Stimulated activated effector memory CD8-positive, alpha-beta T cell treated with anti-CD3 and anti-CD28 coated beads, Interleukin-12 subunit alpha, Interleukin-12 subunit beta, amount 100 ng/mL, for 72 hours (primary cell): Measurements from ENCODE around the gene CABCOCO1.
"Not testable (repeated sequence)": the region's sequence is repeated elsewhere in the genome, so short reads cannot be mapped to it uniquely, and the experiment has no call there.

ENCODE experiments used
- ATAC-seq: fragments of 150-1000 bp; cut with Tn5 transposase; 2 replicates; pipeline ENCODE4 v1.10.0; 2021
- DNase-seq, 2 donors: peaks; one replicate each; pipeline ENCODE4 v3.0.0; 2021 to 2022; ENCODE audit warnings: low spot score in 2 of 2
- H3K27ac Mint-ChIP-seq: one replicate; pipeline ENCODE4 v1.8.0; 2022; ENCODE audit warnings: mild to moderate bottlenecking, mixed read lengths
- H3K36me3 Mint-ChIP-seq: one replicate; pipeline ENCODE4 v1.8.0; 2022; ENCODE audit warnings: mild to moderate bottlenecking, mixed read lengths
- H3K4me1 Mint-ChIP-seq: one replicate; pipeline ENCODE4 v1.8.0; 2022; ENCODE audit warnings: mixed read lengths
- H3K4me3 Mint-ChIP-seq: one replicate; pipeline ENCODE4 v1.8.0; 2022; ENCODE audit warnings: mild to moderate bottlenecking, mixed read lengths
- H3K9me3 Mint-ChIP-seq: one replicate; pipeline ENCODE4 v1.8.0; 2022; ENCODE audit warnings: mixed read lengths

The CABCOCO1 gene

DNA sequence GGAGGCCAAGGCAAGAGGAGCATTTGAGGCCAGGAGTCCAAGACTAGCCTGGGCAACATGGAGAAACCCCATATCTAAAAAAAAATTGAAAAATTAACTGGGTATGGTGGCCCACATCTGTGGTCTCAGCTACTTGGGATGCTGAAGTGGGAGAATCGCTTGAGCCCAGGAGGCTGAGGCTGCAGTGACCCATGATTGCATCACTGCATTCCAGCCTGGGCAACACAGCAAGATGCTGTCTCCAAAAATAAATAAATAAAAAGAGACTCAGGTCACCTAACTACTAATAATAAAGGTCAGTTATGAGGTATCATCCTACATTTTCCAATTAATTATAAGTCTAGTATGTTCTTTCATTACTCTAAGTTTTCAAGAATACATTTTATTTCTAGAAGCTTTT is 20.6 kb downstream of the CABCOCO1 start:
- Mint-ChIP-seq H3K36me3 (no peaks in the 10 kb centered on the region), H3K4me1 (no peaks in the 10 kb centered on the region), H3K4me3 (no peak overlapping the region), H3K9me3 (no peaks in the 10 kb centered on the region), H3K27ac (no peak overlapping the region)
- ATAC-seq (no peak), DNase-seq (no peak)

DNA sequence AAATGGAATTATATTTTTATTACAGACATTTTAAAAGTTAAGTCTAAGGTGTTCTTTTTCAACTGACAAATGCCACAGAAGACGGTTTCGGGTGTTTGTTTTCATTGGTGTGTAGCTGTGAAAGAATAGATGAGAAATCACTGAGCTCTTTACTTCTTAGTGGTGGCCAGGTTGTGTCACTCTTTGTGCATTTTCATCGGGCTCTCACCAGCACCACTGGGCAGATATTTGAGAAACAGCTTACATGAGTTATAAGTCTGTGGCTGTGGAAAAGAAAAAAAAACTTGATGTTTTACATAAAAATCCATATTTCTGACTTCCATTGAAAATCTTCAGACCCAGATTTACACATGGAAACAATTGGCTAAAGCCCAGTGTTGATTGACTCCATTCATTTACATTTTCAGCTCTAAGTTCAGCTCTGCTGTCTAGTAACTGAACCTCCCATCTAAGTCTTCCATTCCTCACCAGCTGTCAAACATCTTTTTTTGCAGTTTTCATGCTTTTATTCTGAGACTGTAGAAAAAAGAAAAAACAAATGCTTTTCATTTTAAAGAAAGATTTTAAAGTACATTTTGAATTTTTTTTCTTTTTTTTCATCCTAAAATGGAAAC is 22.3 kb downstream of the CABCOCO1 start:
- DNase-seq: no peak
- Mint-ChIP-seq H3K36me3 (no peaks in the 10 kb centered on the region), H3K9me3 (no peaks in the 10 kb centered on the region), H3K4me1 (no peaks in the 10 kb centered on the region), H3K27ac (no peak overlapping the region), H3K4me3 (no peak overlapping the region)
- no peak for ATAC-seq

DNA sequence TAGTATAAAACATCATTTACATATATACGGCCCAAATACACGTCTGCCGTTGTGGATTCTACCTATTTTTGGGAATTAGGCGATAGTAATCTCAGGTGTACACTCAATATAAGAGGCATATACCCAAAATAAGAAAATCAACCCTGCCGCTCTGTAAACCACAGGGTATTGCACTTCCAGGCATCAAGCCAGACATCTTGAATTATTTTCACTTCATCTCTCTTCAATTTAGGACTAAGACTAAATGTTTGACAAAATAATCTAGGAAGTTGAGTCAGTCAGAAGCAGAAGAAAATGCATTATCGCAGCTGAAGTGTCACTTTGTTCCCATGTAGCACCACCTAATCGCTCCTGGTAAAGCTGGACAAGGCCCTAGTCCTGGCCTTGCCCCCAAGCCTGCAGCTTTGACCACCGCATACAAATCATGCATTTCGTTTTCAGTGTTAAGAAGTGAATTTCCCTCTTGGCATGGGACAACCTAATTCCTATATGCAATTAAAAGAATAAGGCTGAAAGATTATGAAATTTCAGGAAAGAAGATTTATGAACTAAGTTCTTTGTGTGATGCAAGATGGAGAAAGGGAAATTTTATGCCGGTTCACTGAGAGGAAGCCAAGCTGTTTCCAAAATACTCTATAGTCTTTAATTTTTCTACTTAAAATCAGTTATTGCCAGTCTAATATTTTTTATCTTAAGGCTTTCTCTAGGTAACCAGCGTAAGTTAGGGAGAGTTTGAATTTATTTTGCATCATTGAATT is 26.0 kb downstream of the CABCOCO1 start:
- no peak overlapping the region for H3K4me3 Mint-ChIP-seq
- ATAC-seq (no peak), DNase-seq (no peak)
- H3K36me3 Mint-ChIP-seq: no peaks in the 10 kb centered on the region
- no peaks in the 10 kb centered on the region for H3K4me1 Mint-ChIP-seq
- no peak overlapping the region for H3K27ac Mint-ChIP-seq
- no peaks in the 10 kb centered on the region for H3K9me3 Mint-ChIP-seq

DNA sequence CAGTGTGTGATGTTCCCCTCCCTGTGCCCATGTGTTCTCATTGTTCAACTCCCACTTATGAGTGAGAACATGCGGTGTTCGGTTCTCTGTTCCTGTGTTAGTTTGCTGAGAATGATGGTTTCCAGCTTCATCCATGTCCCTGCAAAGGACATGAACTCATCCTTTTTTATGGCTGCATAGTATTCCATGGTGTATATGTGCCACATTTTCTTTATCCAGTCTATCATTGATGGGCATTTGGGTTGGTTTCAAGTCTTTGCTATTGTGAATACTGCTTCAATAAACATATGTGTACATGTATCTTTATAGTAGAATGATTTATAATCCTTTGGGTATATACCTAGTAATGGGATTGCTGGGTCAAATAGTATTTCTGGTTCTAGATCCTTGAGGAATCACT is 28.9 kb downstream of the CABCOCO1 start:
- not testable (repeated sequence) for DNase-seq, H3K36me3 Mint-ChIP-seq, H3K9me3 Mint-ChIP-seq, ATAC-seq, H3K4me3 Mint-ChIP-seq, H3K27ac Mint-ChIP-seq, H3K4me1 Mint-ChIP-seq

DNA sequence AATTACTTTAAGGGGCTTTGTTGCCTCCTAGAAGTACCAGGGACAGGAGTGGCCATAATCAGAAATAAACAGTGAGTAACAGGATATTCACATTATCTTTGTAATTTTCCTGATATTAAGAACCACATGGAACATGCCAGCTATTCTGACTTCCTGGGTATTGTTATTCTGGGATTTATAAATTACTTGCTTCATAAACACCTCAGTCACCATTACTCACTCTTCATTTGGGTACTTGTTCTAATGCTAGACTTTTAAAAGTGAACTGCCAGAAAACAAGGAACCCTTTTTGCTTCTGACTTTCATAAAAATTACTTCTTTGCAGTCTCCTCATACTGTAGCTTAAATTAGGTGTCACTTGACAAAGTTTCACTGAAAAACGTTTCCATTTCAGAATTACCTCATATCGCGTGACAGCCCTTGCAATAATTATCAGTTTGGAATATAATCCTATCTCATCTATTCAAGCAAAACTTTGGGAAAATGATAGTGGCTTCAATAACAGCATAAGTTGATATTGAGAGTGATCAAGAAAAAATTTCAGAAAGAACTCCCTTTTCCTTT is 29.8 kb downstream of the CABCOCO1 start:
- Mint-ChIP-seq H3K4me1 (no peaks in the 10 kb centered on the region), H3K27ac (no peak overlapping the region), H3K4me3 (no peak overlapping the region), H3K36me3 (no peaks in the 10 kb centered on the region), H3K9me3 (no peaks in the 10 kb centered on the region)
- no peak for DNase-seq
- ATAC-seq: no peak

GRCh38 chr10:61698968-61699655 is 36.4 kb downstream of the CABCOCO1 start:
- Mint-ChIP-seq H3K27ac (no peak overlapping the region), H3K4me3 (no peak overlapping the region), H3K36me3 (no peaks in the 10 kb centered on the region), H3K4me1 (no peaks in the 10 kb centered on the region), H3K9me3 (no peaks in the 10 kb centered on the region)
- DNase-seq: no peak
- no peak for ATAC-seq

GRCh38 chr10:61701055-61701705 is 38.5 kb downstream of the CABCOCO1 start:
- H3K36me3 Mint-ChIP-seq: no peaks in the 10 kb centered on the region
- no peaks in the 10 kb centered on the region for H3K4me1 Mint-ChIP-seq
- no peaks in the 10 kb centered on the region for H3K9me3 Mint-ChIP-seq
- ATAC-seq (no peak), DNase-seq (no peak)
- H3K4me3 Mint-ChIP-seq: no peak overlapping the region
- H3K27ac Mint-ChIP-seq: no peak overlapping the region

- DNase-seq (no peak), ATAC-seq (no peak)
- Mint-ChIP-seq H3K36me3 (no peaks in the 10 kb centered on the region), H3K27ac (no peak overlapping the region), H3K4me1 (no peaks in the 10 kb centered on the region), H3K4me3 (no peak overlapping the region), H3K9me3 (no peaks in the 10 kb centered on the region)
These were observed 39.0 kb downstream of the CABCOCO1 start for GRCh38 chr10:61701706-61702105.

GRCh38 chr10:61702584-61702983 is 39.9 kb downstream of the CABCOCO1 start:
- no peak for DNase-seq
- ATAC-seq: no peak
- Mint-ChIP-seq H3K9me3 (no peaks in the 10 kb centered on the region), H3K4me1 (no peaks in the 10 kb centered on the region), H3K36me3 (no peaks in the 10 kb centered on the region), H3K4me3 (no peak overlapping the region), H3K27ac (no peak overlapping the region)

- Mint-ChIP-seq H3K4me3 (no peak overlapping the region), H3K36me3 (no peaks in the 10 kb centered on the region), H3K9me3 (no peaks in the 10 kb centered on the region), H3K4me1 (no peaks in the 10 kb centered on the region), H3K27ac (no peak overlapping the region)
- DNase-seq (no peak), ATAC-seq (no peak)
These were observed 42.4 kb downstream of the CABCOCO1 start for GRCh38 chr10:61705022-61705613.

- Mint-ChIP-seq H3K4me1 (no peaks in the 10 kb centered on the region), H3K4me3 (no peak overlapping the region), H3K27ac (no peak overlapping the region), H3K9me3 (no peaks in the 10 kb centered on the region), H3K36me3 (no peaks in the 10 kb centered on the region)
- ATAC-seq (no peak), DNase-seq (no peak)
These were observed 46.1 kb downstream of the CABCOCO1 start for GRCh38 chr10:61708846-61709245.

- not testable (repeated sequence) for DNase-seq, ATAC-seq, H3K4me3 Mint-ChIP-seq
These were observed 49.4 kb downstream of the CABCOCO1 start for GRCh38 chr10:61712105-61712504.

GRCh38 chr10:61719475-61719874 is 56.7 kb downstream of the CABCOCO1 start:
- H3K4me1 Mint-ChIP-seq, ATAC-seq, H3K27ac Mint-ChIP-seq, H3K36me3 Mint-ChIP-seq, H3K9me3 Mint-ChIP-seq, DNase-seq, H3K4me3 Mint-ChIP-seq: not testable (repeated sequence)

More at GRCh38 chr10:61712105-61712504, 49.4 kb downstream of the CABCOCO1 start:
- H3K4me1 Mint-ChIP-seq, H3K27ac Mint-ChIP-seq, H3K9me3 Mint-ChIP-seq, H3K36me3 Mint-ChIP-seq: not testable (repeated sequence)

DNA sequence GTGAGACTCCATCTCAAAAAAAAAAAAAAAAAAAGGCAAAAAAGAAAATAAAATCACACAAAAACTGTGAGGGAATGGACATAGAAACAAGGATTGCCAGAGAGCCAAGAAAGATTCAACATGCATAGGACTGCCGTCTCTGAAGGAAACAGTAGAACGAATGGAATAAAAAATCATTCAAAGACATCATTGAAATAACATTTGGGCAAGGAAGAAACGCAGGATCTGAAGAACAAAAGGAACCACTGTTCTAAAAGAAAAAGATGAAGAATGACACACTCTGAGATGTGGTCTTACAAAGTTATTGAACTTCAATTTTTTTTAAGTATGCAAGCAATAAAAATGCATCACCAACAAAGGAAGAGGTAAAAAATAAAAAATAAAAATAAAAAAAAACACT is 57.2 kb downstream of the CABCOCO1 start:
- DNase-seq (no peak), ATAC-seq (no peak)
- H3K9me3 Mint-ChIP-seq: no peaks in the 10 kb centered on the region
- H3K27ac Mint-ChIP-seq: no peak overlapping the region
- no peaks in the 10 kb centered on the region for H3K36me3 Mint-ChIP-seq
- H3K4me3 Mint-ChIP-seq: no peak overlapping the region
- no peaks in the 10 kb centered on the region for H3K4me1 Mint-ChIP-seq

DNA sequence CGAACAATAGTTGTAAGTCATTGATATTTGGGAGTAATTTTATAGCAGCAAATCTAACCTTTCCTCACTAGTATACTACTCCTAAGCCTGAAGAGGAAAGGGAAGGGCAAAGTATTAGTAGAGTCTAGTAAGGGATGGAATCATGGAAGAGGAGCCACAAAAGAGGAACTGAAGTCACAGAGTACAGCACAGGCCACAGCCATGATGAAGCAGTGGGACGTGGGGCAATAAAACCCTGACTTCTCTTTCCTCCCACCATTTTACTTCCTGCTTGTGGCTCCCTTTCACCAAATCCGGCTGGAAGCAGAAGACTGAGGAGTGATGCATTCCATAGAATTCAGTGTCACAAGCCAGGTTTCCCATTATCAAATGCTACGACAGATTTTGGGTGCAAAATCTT is 58.7 kb downstream of the CABCOCO1 start:
- ATAC-seq (no peak), DNase-seq (no peak)
- Mint-ChIP-seq H3K9me3 (no peaks in the 10 kb centered on the region), H3K27ac (no peak overlapping the region), H3K4me1 (no peaks in the 10 kb centered on the region), H3K4me3 (no peak overlapping the region), H3K36me3 (no peaks in the 10 kb centered on the region)
